GM20000 (cell line): Measurements from ENCODE around the gene SLC25A13.

ENCODE experiments used
- DNase-seq: peaks from one replicate; pipeline ENCODE4 v3.0.0; 2012; ENCODE audit warnings: low spot score
- CTCF ChIP-seq: IDR thresholded peaks from 2 replicates; pipeline ENCODE4 v1.5.1; 2012; ENCODE audit warnings: mild to moderate bottlenecking, control low read depth; ENCODE audit errors: extremely low read depth, missing control alignments

Gene SLC25A13

GRCh38 chr7:96179341-96179740 lies 142.6 kb downstream of the SLC25A13 start:
- DNase-seq, result no peak
- TF ChIP-seq CTCF, result no peak

GRCh38 chr7:96178581-96178980 lies 143.3 kb downstream of the SLC25A13 start:
- no peak for DNase-seq
- no peak for TF ChIP-seq CTCF

GRCh38 chr7:96177353-96177752 lies 144.5 kb downstream of the SLC25A13 start:
- no peak for DNase-seq
- TF ChIP-seq CTCF, result no peak

- TF ChIP-seq CTCF, result no peak
- DNase-seq, result no peak
Measured at GRCh38 chr7:96174812-96175211, 147.1 kb downstream of the SLC25A13 start.

GRCh38 chr7:96173781-96174180 lies 148.1 kb downstream of the SLC25A13 start:
- no peak for TF ChIP-seq CTCF
- DNase-seq, result no peak

- TF ChIP-seq CTCF, result no peak
- DNase-seq, result no peak
Measured at GRCh38 chr7:96169439-96169838, 152.5 kb downstream of the SLC25A13 start.

- no peak for TF ChIP-seq CTCF
- no peak for DNase-seq
Measured at GRCh38 chr7:96167424-96167823, 154.5 kb downstream of the SLC25A13 start.
